GM19023 (cell line): Measurements from ENCODE around the gene GLI2.

Experiments
- ATAC-seq: cut with Tn5 transposase; IDR thresholded peaks from one replicate; pipeline ENCODE4 v1.9.1; 2021; ENCODE audit warnings: mild to moderate bottlenecking, moderate library complexity; ENCODE audit not compliant: unreplicated experiment

GLI2 gene

DNA sequence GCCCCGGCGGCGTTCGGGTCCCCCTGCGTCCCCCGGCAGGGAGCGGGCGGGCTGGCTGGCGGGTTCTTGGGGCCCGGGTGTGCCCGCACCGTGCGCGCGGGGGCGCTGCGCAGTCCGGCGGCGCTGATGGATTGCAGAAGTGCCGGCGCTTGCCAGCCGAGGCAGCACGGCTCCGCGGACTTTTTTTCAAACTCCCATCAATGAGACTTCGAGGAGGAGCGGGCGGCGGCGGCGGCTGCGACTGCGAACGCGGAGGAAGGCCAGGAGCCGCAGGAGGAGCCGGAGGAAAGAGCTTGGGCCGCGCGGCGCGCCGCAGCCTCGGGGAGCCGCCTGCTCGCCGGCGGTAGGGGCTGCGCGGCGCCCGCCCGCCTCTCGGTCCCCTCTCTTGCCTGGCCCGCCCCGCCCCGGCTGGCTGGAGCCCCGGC lies at the start of gene GLI2:
Gene GLI2, plus strand, starts transcription at position 123 of the 425 bp plus-strand sequence. CDS start 61,453 bp downstream, outside the sequence.
- ATAC-seq: no peak

GRCh38 chr2:120685974-120686297 lies 49.7 kb upstream of the GLI2 start:
- no peak for ATAC-seq

GRCh38 chr2:120686511-120687168 lies 49.0 kb upstream of the GLI2 start:
- no peak for ATAC-seq

GRCh38 chr2:120687210-120687609 lies 48.5 kb upstream of the GLI2 start:
- ATAC-seq: no peak

DNA sequence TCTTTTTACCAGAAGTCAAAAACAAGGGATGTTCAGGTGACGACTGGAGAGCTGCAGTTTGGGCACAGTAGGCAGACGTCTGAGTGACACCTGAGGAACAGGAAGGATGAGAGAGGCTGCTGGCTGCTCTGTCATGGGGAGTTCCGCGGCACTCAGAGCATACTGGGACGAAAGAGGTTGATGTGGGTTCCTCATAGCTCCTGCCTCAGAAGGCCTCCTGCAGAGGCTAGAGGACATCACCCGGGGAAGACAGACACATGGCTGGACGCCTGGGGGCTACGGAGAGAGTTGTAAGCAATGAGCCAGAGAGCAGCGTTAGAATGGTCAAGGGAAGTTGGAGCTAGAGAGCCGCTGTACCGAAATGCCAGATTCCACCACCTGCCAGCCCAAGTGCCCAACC lies 45.1 kb upstream of the GLI2 start:
- ATAC-seq: no peak

DNA sequence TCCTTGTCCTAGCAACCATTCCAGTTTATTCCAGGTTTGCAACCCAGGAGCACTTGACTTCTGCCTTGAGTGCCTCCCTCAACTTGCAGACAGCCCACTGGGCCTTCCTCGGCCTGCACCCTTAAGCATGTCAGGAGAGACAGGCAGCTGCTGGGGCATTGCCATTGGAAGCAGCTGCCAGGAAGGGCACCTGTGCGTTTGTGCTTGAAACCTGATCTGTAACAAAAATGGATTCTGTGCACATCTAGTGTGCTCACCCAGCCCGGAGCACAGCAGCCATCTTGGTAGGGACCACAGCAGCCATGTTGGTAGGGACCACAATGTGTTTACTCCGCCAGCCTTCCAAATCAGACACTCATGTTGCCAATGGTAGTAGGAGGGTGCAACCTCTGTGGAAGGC lies 44.3 kb upstream of the GLI2 start:
- ATAC-seq: no peak

DNA sequence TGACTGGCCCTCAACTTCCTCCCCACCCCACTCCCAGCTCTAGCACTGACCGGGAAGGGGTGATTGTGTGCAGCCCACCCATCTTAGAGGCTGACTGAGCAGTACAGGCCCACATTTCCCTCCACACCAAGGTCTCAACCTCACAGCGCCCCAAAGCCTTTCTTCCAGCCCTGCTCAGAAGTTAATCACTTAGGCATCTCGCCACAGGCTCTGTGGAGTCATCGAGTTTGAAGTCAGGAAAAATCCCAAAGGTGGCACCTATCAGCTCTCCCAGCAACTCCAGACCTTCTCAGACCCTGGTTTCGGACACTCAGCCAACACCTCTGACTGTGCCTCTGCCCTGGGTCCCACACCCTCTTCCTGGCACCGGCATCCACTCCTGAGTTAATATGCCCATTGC lies 43.0 kb upstream of the GLI2 start:
- no peak for ATAC-seq

- no peak for ATAC-seq
Observed at GRCh38 chr2:120693121-120693520, 42.5 kb upstream of the GLI2 start.

- ATAC-seq: no peak
Observed at GRCh38 chr2:120694034-120694433, 41.6 kb upstream of the GLI2 start.

DNA sequence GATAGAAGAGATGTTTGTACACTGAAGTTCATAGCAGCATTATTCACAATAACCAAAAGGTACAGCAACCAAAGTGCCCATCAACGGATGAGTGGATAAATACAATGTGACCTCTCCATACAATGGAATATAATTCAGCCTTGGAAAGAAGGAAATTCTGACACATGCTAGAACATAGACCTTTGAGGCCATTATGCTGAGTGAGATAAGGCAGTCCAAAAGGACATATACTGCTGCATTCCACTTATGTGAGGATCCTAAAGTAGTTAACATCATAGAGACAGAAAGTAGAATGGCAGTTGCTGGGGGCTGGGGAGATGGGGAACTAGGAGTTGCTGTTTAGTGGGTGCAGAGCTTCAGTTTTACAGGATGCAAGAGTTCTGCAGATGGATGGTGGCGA lies 38.2 kb upstream of the GLI2 start:
- no peak for ATAC-seq

DNA sequence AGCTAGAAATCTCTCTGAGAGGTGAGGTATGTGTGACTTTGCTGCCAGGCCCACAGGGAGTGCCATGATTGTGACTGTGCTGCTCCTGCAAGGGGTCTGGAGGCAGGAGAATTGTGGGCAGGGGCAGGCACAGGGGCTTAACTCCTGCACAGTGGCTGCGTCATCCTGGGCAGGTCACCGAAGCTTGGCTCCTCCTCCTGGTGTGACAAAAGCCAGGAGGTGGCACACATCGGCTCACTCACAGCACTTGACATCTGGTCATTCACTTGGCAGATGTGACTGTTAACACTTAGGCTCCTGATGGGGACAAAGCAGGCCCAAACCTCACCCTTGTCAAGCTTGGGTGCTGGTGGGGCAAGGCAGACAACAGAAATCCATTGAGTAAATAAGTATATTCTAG lies 36.4 kb upstream of the GLI2 start:
- ATAC-seq: no peak

DNA sequence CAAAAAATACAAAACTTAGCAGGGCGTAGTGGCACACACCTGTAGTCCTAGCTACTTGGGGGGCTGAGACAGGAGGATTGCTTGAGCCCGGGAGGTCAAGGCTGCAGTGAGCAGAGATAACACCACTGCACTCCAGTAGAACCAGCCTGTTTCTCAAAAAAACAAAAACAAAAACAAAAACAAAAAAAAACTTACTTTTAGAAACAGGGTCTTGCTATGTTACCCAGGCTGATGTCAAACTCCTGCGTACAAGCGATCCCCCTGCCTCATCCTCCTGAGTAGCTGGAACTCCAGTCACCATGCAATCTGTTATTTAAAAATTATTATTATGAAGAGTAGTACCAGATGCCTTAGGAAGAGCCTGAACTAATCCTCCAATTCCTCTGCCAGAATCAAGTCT lies 35.0 kb upstream of the GLI2 start:
- no peak for ATAC-seq

GRCh38 chr2:120701096-120701495 lies 34.6 kb upstream of the GLI2 start:
- ATAC-seq: no peak

GRCh38 chr2:120701499-120701898 lies 34.2 kb upstream of the GLI2 start:
- ATAC-seq: no peak

GRCh38 chr2:120702061-120702460 lies 33.6 kb upstream of the GLI2 start:
- ATAC-seq: no peak

- ATAC-seq: no peak
Observed at GRCh38 chr2:120702801-120703200, 32.9 kb upstream of the GLI2 start.

GRCh38 chr2:120703330-120703994 lies 32.2 kb upstream of the GLI2 start:
- ATAC-seq: no peak

DNA sequence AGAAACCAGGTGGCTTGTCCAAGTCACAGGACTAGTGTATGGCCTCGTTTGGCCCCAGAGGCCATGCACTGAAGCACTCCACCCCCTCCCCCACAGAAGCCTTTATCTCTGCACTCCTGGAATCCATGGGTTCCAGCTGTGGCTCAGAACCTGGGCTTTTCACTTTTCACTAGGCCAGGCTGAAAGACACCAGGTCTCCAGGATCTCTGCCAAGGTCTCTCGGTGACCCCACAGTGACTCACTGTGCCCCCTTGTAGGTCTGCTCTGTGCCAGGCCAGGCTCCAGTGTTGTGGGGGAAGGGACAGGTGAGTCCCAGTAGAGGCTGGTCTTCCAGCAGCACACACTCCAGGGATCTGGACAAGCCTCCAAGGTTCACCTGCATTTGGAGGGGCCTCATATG lies 31.0 kb upstream of the GLI2 start:
- ATAC-seq: no peak

DNA sequence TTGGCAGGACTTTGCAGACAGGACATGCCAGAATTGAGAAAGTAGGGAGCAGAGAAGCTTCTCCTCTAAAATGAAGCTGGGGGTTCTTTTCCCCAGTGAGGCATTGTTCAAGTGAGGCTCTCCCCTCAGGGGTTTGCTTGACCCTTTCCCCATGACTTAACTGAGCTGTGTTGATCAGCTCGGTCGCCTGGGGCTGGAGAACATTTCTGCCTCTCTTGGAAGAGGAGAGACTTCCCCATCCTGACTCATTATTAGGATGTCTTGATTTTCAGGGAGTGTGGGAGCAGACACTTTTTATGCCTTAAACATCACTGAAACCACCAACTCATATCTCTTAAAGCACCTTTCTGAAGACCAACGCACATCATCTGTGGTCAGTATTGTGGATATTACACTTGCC lies 27.9 kb upstream of the GLI2 start:
- ATAC-seq: no peak

GRCh38 chr2:120708944-120709607 lies 26.6 kb upstream of the GLI2 start:
- no peak for ATAC-seq

DNA sequence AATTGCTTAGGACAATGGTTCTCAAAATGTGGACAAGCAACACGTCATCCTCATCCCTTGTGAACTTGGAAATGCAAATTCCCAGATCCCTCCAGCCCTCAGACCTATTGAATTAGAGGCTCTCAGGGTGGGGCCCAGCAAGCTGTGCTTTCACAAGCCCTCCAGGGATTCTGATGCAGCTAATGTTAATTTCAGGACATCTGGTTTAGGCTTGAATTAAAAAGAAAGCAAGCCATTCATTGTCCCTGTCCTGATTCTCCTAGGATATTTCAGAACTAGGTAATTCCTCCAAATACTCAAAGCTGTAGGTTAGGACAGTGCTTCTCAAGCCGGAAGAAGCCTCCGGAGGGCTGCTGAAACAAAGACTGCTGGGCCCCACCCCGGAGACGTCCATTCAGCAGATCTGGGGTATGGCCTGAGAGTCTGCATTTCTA lies 26.0 kb upstream of the GLI2 start:
- no peak for ATAC-seq

DNA sequence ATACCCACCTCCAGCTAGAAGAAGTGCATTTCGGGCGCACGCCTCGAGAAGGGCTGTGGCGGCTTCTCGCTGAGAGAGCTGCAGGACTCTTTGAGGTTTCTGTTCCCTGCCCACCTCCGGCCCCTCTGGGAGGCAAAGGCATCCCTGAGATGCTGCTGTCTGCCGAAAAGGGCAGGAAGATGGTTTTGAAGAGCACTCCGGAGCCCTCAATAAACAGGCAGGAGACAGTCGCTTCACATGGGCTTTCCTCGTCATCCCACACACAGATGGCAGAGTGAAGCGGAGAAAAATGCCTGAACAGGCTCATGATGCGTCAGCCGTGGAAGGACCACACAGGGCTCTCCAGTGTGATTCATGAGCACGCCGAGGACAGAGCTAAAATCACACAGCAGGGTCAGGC lies 25.4 kb upstream of the GLI2 start:
- ATAC-seq: no peak
